Aorta (tissue), 5 donors: ENCODE data around the gene KCTD3. TPM values are rescaled to one million over a fixed set of nuclear protein-coding genes. Genes with fewer than 3 reads are reported as not detected.

Source experiments
- ATAC-seq: fragments of 200-7000 bp; cut with Tn5 transposase; one replicate; pipeline ENCODE4 v1.9.1; 2022; ENCODE audit warnings: moderate library complexity; ENCODE audit not compliant: low FRiP score
- DNase-seq, 2 donors: peaks; one replicate each; pipeline ENCODE4 v3.0.0-alpha.2; 2020
- H3K27ac ChIP-seq, 2 donors: one replicate each; pipeline ENCODE4 v1.5.1; 2013; ENCODE audit warnings: low read length in 2 of 2, mild to moderate bottlenecking in 2 of 2, moderate library complexity in 2 of 2, control low read depth in 1 of 2, inconsistent platforms in 1 of 2, low read depth in 1 of 2
- H3K27me3 ChIP-seq, 2 donors: one replicate each; pipeline ENCODE4 v1.6.1; 2013; ENCODE audit warnings: control low read depth in 1 of 2, low read length in 1 of 2, mild to moderate bottlenecking in 1 of 2, moderate library complexity in 1 of 2; ENCODE audit not compliant: insufficient read depth in 2 of 2, control insufficient read depth in 1 of 2
- H3K36me3 ChIP-seq, 2 donors: one replicate each; pipeline ENCODE4 v1.6.1; 2013; ENCODE audit warnings: control low read depth in 1 of 2, low read length in 1 of 2, mild to moderate bottlenecking in 1 of 2; ENCODE audit not compliant: insufficient read depth in 2 of 2, control insufficient read depth in 1 of 2
- H3K4me1 ChIP-seq, 2 donors: one replicate each; pipeline ENCODE4 v1.6.1; 2013; ENCODE audit warnings: low read length in 2 of 2, control low read depth in 1 of 2, mild to moderate bottlenecking in 1 of 2, moderate library complexity in 1 of 2; ENCODE audit not compliant: insufficient read depth in 2 of 2, control insufficient read depth in 1 of 2
- H3K4me3 ChIP-seq, 2 donors: one replicate each; pipeline ENCODE4 v1.5.1; 2013; ENCODE audit warnings: low read length in 2 of 2, control low read depth in 1 of 2, mild to moderate bottlenecking in 1 of 2
- H3K9me3 ChIP-seq: one replicate; pipeline ENCODE4 v1.6.1; 2013; ENCODE audit warnings: mild to moderate bottlenecking, low read length; ENCODE audit not compliant: control insufficient read depth
- WGBS, 2 donors: extraction: QIAGEN DNeasy Blood & Tissue Kit; methylation state at CpG; one replicate each; pipeline ENCODE4 v1.1.7; 2013; 5-methylcytosine and 5-hydroxymethylcytosine counted together
- intact Hi-C, 2 donors: fragments of 100-400 bp; cut with DNase I; formaldehyde crosslinking; loops; one replicate each; pipeline versions ENCODE4 v1.14.2 to v1.15.0; 2022
- polyA plus RNA-seq, 2 donors: library from polyadenylated mRNA; stranded (reverse); fragments of 200-250 nt; gene quantifications; one replicate each; pipeline ENCODE4 v1.2.3, GENCODE V29; 2013
- total RNA-seq, 2 donors: library from RNA; stranded (reverse); fragmentation: NEBNext Ultra II Directional; extraction: Animal tissue kit (Norgen Biotek cat#: 25700); gene quantifications; one replicate each; pipeline ENCODE4 v1.2.1, GENCODE V29; 2021
- donor health status: healthy with polysubstance abuse.
- donor health status: Bipolar disorder and iron deficiency.
- donor health status: DM: no; HTN: no; CAD: no.
- donor health status: DM: no; HTN: no; CAD: no.
- donor health status: DM: yes; HTN: yes; CAD: no.

Gene KCTD3
- total and polyA plus RNA-seq, 4 donors, result 20.2 to 39.7 (median 32.3) TPM

GRCh38 chr1:215569986-215570824 lies 3.1 kb downstream of the KCTD3 start:
- no peak overlapping the region for H3K4me3 ChIP-seq
- H3K4me1 ChIP-seq, result peaks cover 0 to 3% of the 10 kb centered on the region in 2 donors
- ATAC-seq, result no peak
- WGBS, 2 donors, result 59 to 65% methylated on average over 3 of the region's 3 CpGs
- intact Hi-C loops, result loop anchor here in 1 of 2 donors (5.0 kb wide), 1 partner anchor 32 kb away; no protein-coding TSS in a partner anchor
- H3K27ac ChIP-seq, result no peak overlapping the region
- no peaks in the 10 kb centered on the region for H3K36me3 ChIP-seq
- DNase-seq, result no peak
- no peaks in the 10 kb centered on the region for H3K9me3 ChIP-seq
- no peaks in the 10 kb centered on the region for H3K27me3 ChIP-seq

GRCh38 chr1:215581896-215582295 lies 14.8 kb downstream of the KCTD3 start:
- 91% methylated on average over 2 of the region's 2 CpGs for WGBS, 2 donors
- intact Hi-C loops, result no loop called here
- ATAC-seq (no peak), DNase-seq (no peak)
- Histone ChIP-seq H3K4me3 (no peak overlapping the region), H3K27ac (no peak overlapping the region), H3K27me3 (no peaks in the 10 kb centered on the region), H3K9me3 (no peaks in the 10 kb centered on the region), H3K36me3 (peaks cover 0 to 2% of the 10 kb centered on the region in 2 donors), H3K4me1 (no peaks in the 10 kb centered on the region)

GRCh38 chr1:215583185-215583749 lies 16.2 kb downstream of the KCTD3 start:
- DNase-seq, result no peak
- no peak for ATAC-seq
- Histone ChIP-seq H3K4me3 (no peak overlapping the region), H3K27me3 (no peaks in the 10 kb centered on the region), H3K36me3 (peaks cover 0 to 2% of the 10 kb centered on the region in 2 donors), H3K27ac (no peak overlapping the region), H3K9me3 (no peaks in the 10 kb centered on the region), H3K4me1 (no peaks in the 10 kb centered on the region)
- WGBS, 2 donors, result 86 to 88% methylated on average over 5 of the region's 5 CpGs
- intact Hi-C loops, result no loop called here

- DNase-seq (no peak), ATAC-seq (no peak)
- Histone ChIP-seq H3K4me3 (no peak overlapping the region), H3K27me3 (no peaks in the 10 kb centered on the region), H3K4me1 (no peaks in the 10 kb centered on the region), H3K9me3 (no peaks in the 10 kb centered on the region), H3K27ac (no peak overlapping the region), H3K36me3 (peaks cover 0 to 4% of the 10 kb centered on the region in 2 donors)
- WGBS, 2 donors, result 69 to 79% methylated on average over 1 of the region's 1 CpG
- intact Hi-C loops, result no loop called here
Measured at GRCh38 chr1:215584389-215584788, 17.3 kb downstream of the KCTD3 start.

GRCh38 chr1:215589650-215590435 lies 22.7 kb downstream of the KCTD3 start:
- 60 to 68% methylated on average over 4 of the region's 4 CpGs for WGBS, 2 donors
- Histone ChIP-seq H3K9me3 (no peaks in the 10 kb centered on the region), H3K27ac (no peak overlapping the region), H3K4me3 (no peak overlapping the region), H3K4me1 (peaks cover 0 to 1% of the 10 kb centered on the region in 2 donors), H3K36me3 (peaks cover 0 to 2% of the 10 kb centered on the region in 2 donors), H3K27me3 (no peaks in the 10 kb centered on the region)
- intact Hi-C loops, result no loop called here
- ATAC-seq, result no peak
- no peak for DNase-seq

GRCh38 chr1:215590779-215591491 lies 23.8 kb downstream of the KCTD3 start:
- ATAC-seq, result no peak
- H3K36me3 ChIP-seq, result peaks cover 0 to 2% of the 10 kb centered on the region in 2 donors
- 96 to 99% methylated on average over 4 of the region's 4 CpGs for WGBS, 2 donors

GRCh38 chr1:215594640-215595039 lies 27.5 kb downstream of the KCTD3 start:
- Histone ChIP-seq H3K9me3 (no peaks in the 10 kb centered on the region), H3K4me1 (peaks cover 0 to 1% of the 10 kb centered on the region in 2 donors), H3K36me3 (peaks cover 0 to 4% of the 10 kb centered on the region in 2 donors), H3K27me3 (no peaks in the 10 kb centered on the region), H3K4me3 (no peak overlapping the region), H3K27ac (no peak overlapping the region)
- ATAC-seq, result no peak
- intact Hi-C loops, result no loop called here
- no peak for DNase-seq
- WGBS, 2 donors, result 17 to 18% methylated on average over 3 of the region's 3 CpGs

More at GRCh38 chr1:215590779-215591491, 23.8 kb downstream of the KCTD3 start:
- H3K27ac ChIP-seq, result no peak overlapping the region
- no peaks in the 10 kb centered on the region for H3K9me3 ChIP-seq
- no peak overlapping the region for H3K4me3 ChIP-seq
- peaks cover 0 to 1% of the 10 kb centered on the region in 2 donors for H3K4me1 ChIP-seq
- no peaks in the 10 kb centered on the region for H3K27me3 ChIP-seq
- DNase-seq, result no peak
- intact Hi-C loops, result no loop called here

- DNase-seq, result no peak
- no peaks in the 10 kb centered on the region for H3K27me3 ChIP-seq
- no peak overlapping the region for H3K4me3 ChIP-seq
- 54 to 72% methylated on average over 2 of the region's 2 CpGs for whole genome bisulfite sequencing, 2 donors
- peaks cover 0 to 4% of the 10 kb centered on the region in 2 donors for H3K36me3 ChIP-seq
- no peak overlapping the region for H3K27ac ChIP-seq
- intact Hi-C loops, result no loop called here
- no peaks in the 10 kb centered on the region for H3K9me3 ChIP-seq
- ATAC-seq, result no peak
- H3K4me1 ChIP-seq, result peaks cover 0 to 1% of the 10 kb centered on the region in 2 donors
Measured at GRCh38 chr1:215595231-215595630, 28.1 kb downstream of the KCTD3 start.
